DMS53 treated with DMSO at 0.1 percent for 48 hours (cell line): ENCODE data around the gene ARF1.
A peak's percentile ranks its signal among the peaks of the same experiment; 100 is the strongest.

Experiments used
- DNase-seq: peaks from one replicate; lab custom pipeline; 2025; ENCODE audit not compliant: unreplicated experiment; lab: John Stamatoyannopoulos, UW

Gene ARF1

DNA sequence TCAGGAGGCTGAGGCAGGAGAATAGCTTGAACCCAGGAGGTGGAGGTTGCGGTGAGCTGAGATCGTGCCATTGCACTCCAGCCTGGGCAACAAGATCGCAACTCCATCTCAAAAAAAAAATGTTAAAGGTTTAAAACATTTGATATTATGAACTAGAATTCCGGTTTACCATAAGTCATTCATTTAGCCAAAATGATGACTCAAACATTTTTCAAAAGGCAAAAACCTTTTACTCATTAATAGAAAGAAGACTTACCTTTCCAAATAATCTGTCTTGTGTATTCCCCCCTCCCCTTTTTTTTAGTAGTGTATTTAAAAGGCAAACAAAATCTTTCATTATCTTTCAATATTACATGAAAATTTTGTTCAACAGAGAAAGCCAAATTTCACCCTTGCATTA, 34.8 kb downstream of the ARF1 start:
- no peak for DNase-seq

GRCh38 chr1:228118040-228118439, 35.5 kb downstream of the ARF1 start:
- DNase-seq: no peak

DNA sequence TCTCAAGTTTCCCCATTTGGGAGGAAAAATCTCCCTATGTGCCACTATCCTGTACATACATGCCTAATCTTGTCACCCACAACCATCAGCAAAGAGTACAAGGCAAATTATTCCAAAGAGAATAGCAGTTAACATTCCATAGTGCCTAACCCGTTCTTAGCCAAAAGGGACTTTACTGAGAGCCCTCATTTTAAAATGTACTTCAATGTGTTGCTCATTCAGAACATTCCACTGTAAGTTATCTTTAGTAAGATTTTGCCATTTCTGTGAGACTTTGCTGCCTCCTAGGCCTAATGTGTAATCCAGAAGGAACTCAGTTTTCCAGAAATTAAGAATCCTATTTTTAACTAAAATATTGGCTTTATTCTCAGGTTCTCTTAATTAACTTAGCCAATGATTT, 37.8 kb downstream of the ARF1 start:
- DNase-seq: no peak

- DNase-seq: no peak
These were observed 38.5 kb downstream of the ARF1 start for GRCh38 chr1:228120857-228121489.

DNA sequence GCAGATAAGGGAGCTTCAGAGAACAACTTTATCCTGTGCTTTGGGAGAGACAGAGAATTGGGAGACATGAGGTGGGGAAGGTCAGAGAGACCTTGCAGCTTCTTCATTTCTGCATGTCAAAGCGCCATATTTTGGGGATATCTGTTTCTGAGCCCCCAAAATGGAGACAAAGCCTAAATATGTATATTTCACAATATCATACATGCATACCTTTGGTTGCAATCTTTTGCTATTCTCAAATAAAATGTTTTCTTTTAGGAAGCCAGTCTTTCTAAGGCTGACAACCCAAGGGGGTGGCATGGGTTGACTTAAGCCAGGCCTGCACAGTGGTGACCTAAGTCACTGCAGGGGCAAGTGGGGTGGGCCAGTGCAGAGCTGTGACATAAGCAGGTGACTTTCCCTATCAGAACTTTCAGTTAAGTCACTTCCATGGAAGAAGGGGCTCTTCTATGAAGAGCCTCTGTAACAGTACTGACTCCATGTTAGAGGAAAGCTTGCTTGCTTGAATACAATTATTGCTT, 40.5 kb downstream of the ARF1 start:
- no peak for DNase-seq

GRCh38 chr1:228123505-228123904, 41.0 kb downstream of the ARF1 start:
- no peak for DNase-seq

DNA sequence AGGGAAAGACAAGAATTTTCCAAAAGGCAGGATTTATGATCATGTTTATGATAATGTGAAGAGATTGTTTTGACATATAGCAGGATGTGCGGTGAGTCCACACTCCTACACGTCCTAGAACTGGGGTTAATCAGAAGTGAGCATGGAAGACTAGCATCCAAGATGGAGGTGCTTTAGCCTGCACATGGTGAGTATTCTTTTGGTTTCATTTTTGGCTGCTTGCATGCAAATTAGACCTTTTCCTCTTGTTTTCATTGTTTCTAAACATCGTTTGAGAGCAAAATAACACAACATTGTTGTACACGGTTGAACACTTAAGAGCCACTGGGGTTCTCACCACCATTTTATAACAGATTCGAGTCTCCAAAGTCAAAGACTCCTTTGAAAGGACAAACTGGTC, 42.7 kb downstream of the ARF1 start:
- DNase-seq: no peak

DNA sequence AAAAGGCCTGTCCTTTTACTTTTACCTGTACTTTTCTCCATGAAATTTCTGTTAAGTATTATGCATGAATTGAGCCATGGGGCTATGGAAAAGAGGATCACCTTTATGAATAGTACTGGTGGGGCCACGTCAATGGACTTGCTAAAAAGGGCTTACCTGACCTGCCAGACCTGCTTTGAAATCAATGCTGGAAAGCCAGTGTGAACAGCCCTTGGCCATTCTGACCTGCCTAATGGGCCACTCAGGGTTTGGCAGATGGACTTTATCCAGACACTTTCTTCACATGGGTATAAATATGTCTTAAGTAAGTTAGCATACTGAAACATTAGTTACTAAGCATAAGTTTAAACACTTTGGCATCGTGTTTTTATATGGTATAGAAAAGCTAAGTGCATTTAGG, 49.3 kb downstream of the ARF1 start:
- DNase-seq: no peak

DNA sequence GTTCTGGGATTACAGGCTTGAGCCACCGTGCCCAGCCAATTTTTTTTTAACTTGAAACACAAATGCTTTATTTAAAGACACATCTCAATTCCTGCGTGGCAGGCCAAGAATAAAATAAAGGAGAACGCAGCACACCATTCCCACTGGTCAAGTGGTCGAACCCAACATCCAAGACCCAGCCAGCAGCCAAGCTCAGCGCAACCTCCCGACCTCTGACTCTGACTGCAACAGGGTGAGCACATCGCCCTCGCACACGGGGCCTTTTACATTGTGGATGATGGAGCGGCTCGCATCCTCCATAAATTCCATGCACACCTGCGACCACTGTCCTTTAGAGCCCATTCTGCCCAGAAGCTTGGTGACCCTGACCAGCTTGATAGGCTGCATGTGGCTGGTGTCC, 52.1 kb downstream of the ARF1 start:
- DNase-seq: no peak

GRCh38 chr1:228136901-228137300, 54.4 kb downstream of the ARF1 start:
- DNase-seq: no peak

DNA sequence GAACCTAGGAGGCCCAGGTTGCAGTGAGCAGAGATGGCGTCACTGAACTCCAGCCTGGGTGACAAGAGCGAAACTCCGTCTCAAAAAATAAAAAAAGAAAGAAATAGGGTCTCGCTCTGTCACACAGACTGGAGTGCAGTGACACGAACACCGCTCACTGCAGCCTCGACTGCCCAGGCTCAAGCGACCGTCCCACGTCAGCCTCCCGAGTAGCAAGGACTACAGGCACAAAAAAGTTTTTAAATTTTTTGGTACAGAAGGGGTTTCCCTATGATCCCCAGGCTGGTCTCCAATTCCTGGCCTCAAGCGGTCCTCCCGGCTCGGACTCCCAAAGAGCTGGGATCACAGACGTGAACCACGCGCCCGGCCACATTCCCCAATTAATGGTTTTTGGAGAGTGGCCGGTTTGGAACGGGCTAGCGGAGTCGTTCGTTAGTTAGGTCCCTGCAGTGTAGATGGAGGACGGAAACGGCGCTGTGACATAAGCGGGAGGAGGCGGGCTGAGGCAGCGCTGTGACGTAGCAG, 57.0 kb downstream of the ARF1 start:
- DNase-seq: no peak

GRCh38 chr1:228139931-228140723, 57.6 kb downstream of the ARF1 start, which contains the start of gene GUK1:
TSS of gene GUK1 (plus strand) at chr1:228140279. CDS start at chr1:228140303, 24 bp downstream.
- peak; percentile 99 for DNase-seq

GRCh38 chr1:228140724-228141225, 58.3 kb downstream of the ARF1 start:
- DNase-seq: no peak

DNA sequence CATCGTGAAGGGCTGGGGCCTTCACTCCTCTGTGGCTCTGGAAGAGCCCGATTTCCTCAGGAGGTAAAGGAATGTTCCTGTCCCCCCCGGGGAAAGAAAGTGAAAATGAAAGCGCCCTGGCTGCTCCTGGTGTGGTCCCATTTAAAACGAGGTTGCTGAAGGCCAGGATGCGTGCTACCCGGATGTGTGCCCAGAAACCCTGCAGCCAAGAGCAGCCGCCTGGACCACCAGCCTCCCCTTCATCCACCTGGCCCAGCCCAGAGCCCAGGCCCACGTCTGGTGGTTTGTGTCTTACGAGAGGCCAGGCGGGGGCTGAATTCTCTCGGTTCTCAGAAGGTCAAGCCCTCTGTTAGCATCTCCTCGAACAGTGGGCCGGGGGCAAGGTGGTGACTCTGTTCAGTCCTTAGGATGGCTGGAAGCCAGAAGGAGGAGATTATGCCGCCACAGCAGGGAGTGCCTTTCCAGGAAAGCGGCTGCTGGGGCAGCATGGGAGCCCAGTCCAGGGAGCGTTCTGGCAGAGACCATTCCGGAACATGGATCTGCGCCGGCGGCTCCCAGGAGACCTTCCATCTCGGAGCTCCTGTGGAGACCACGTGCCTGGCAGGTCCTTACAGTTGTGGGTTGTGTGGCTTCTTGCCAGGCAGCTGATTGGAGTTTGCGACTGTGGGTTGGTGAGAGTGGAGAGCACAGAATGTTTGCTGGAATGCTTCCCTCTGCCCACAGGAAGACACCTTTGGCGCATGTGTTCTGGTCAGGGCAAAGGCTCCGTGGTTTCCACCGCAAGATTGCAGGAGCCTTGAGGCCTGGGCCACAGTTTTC, 58.9 kb downstream of the ARF1 start:
- no peak for DNase-seq

- DNase-seq: no peak
These were observed 59.7 kb downstream of the ARF1 start for GRCh38 chr1:228142155-228142691.

- no peak for DNase-seq
These were observed 60.2 kb downstream of the ARF1 start for GRCh38 chr1:228142701-228143136.

DNA sequence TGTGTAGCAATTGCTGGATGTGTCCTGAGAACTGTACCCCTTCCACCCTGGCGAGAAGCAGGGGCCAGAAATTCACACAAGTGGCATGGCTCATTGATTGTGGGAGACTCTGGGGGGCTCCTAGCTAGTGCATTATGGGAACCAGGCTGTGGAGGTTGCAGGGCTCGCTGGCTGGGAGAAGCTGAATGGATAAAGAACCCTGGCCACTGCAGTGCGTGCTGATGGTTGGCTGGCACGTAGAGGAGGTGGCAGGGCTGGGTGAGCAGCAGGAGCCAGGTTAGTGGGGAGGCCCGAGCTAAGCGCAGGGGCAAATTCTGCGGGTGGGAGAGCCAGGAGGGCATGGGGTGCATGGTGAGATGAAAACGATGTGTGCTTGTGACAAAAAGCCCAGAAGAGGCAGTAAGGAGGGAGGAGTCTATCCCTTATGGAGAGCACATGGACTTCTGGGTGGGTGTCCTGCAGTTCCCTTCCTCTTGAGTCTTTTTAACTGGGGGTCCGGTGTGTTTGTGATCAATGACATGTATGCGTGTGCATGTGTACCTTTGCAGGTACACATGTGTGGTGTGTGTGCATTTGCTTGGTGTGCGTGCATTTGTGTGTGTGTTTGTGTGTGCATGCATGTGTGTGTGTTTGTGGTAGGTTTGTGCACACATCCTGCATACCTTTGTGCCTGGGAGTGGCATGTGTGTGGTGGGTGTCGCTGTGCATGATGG, 61.1 kb downstream of the ARF1 start:
- DNase-seq: no peak

DNA sequence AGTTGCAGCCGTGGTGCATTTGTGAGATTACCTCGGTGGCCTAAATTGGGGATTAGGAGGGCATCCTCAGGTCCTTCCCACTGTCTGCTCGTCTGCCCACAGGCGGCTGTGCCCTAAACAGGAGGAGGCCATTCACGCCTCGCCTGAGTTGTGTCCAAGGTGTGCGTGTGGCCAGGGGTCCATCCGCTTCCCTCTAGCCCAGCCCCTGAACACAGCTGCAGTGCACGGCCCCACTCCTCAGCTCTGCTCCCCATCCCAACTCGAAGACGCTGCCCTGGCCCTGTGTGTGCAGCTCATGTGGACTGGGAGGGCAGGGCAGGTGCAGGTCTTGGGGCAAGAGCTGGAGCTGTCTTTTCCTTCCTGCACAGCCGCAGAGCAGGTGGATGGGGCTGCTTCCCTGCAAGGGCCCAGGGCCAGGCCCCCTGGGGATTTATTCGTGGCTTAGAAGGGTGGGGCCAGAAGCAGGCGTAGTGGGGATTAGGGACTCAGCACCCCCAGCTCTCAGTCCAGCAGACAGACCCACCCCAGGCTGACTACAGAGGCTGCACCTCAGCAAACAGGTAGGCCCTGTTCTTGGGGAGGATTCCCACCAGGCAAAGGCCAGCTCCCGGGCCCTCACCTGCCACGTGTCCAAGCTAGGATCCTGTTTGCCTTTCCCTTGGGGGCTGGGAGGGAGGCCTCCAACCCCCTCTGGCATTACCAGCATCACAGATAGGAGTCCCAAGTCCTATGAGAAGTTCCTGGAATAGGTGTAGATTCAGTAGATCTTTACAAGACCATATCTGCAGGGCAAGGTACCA, 61.9 kb downstream of the ARF1 start:
- DNase-seq: no peak

GRCh38 chr1:228144993-228145343, 62.5 kb downstream of the ARF1 start:
- DNase-seq: no peak
